HuH-7.5 (cell line): ENCODE data around the gene SEMA5A.

ENCODE experiments used
- DNase-seq: peaks from one replicate; pipeline ENCODE4 v3.0.0; 2011; ENCODE audit warnings: low spot score

SEMA5A gene

GRCh38 chr5:9512457-9512856 lies 33.4 kb downstream of the SEMA5A start:
- DNase-seq: no peak

GRCh38 chr5:9507974-9508373 lies 37.9 kb downstream of the SEMA5A start:
- no peak for DNase-seq

- no peak for DNase-seq
Measured at GRCh38 chr5:9505225-9505624, 40.6 kb downstream of the SEMA5A start.

- no peak for DNase-seq
Measured at GRCh38 chr5:9502864-9503263, 43.0 kb downstream of the SEMA5A start.

- no peak for DNase-seq
Measured at GRCh38 chr5:9502050-9502834, 43.6 kb downstream of the SEMA5A start.

GRCh38 chr5:9500625-9501024 lies 45.2 kb downstream of the SEMA5A start:
- no peak for DNase-seq

- DNase-seq: no peak
Measured at GRCh38 chr5:9500193-9500592, 45.7 kb downstream of the SEMA5A start.

GRCh38 chr5:9499498-9499876 lies 46.4 kb downstream of the SEMA5A start:
- no peak for DNase-seq

- no peak for DNase-seq
Measured at GRCh38 chr5:9498541-9499497, 47.1 kb downstream of the SEMA5A start.

GRCh38 chr5:9497347-9497746 lies 48.5 kb downstream of the SEMA5A start:
- DNase-seq: no peak

- DNase-seq: no peak
Measured at GRCh38 chr5:9496801-9497200, 49.1 kb downstream of the SEMA5A start.

GRCh38 chr5:9495121-9495520 lies 50.8 kb downstream of the SEMA5A start:
- no peak for DNase-seq

GRCh38 chr5:9494301-9494700 lies 51.6 kb downstream of the SEMA5A start:
- DNase-seq: no peak

GRCh38 chr5:9490494-9491097 lies 55.3 kb downstream of the SEMA5A start:
- no peak for DNase-seq

GRCh38 chr5:9483779-9484178 lies 62.1 kb downstream of the SEMA5A start:
- no peak for DNase-seq

GRCh38 chr5:9483243-9483642 lies 62.6 kb downstream of the SEMA5A start:
- no peak for DNase-seq

- no peak for DNase-seq
Measured at GRCh38 chr5:9482381-9482780, 63.5 kb downstream of the SEMA5A start.

GRCh38 chr5:9480499-9480898 lies 65.4 kb downstream of the SEMA5A start:
- no peak for DNase-seq

- DNase-seq: no peak
Measured at GRCh38 chr5:9479990-9480389, 65.9 kb downstream of the SEMA5A start.

- DNase-seq: no peak
Measured at GRCh38 chr5:9479361-9479760, 66.5 kb downstream of the SEMA5A start.

- DNase-seq: no peak
Measured at GRCh38 chr5:9477537-9477936, 68.3 kb downstream of the SEMA5A start.

GRCh38 chr5:9474219-9475002 lies 71.5 kb downstream of the SEMA5A start:
- DNase-seq: no peak
